Renal pelvis (tissue), 4 donors: Measurements from ENCODE around the gene GPR55. TPM values are rescaled to one million over a fixed set of nuclear protein-coding genes. Genes with fewer than 3 reads are reported as not detected.
"Not testable (repeated sequence)": the region's sequence is repeated elsewhere in the genome, so short reads cannot be mapped to it uniquely, and the experiment has no call there.

ENCODE experiments used
- DNase-seq: peaks from one replicate; pipeline ENCODE4 v3.0.0-alpha.2; 2013
- polyA plus RNA-seq, 3 donors: library from polyadenylated mRNA; unstranded; fragments of 120-200 nt; gene quantifications; one replicate each; pipeline ENCODE4 v1.2.1, GENCODE V29; 2013; ENCODE audit not compliant: insufficient read length in 3 of 3

GPR55 gene
- polyA plus RNA-seq, 3 donors, result 0.18 to 0.19 (median 0.18) TPM

- no peak for DNase-seq
Measured at GRCh38 chr2:230951396-230951795, 26.4 kb upstream of the GPR55 start.

GRCh38 chr2:230950874-230951339, 25.9 kb upstream of the GPR55 start:
- no peak for DNase-seq

GRCh38 chr2:230949966-230950873, 25.2 kb upstream of the GPR55 start:
- no peak for DNase-seq

- no peak for DNase-seq
Measured at GRCh38 chr2:230947908-230948365, 22.9 kb upstream of the GPR55 start.

GRCh38 chr2:230947235-230947576, 22.2 kb upstream of the GPR55 start:
- no peak for DNase-seq

GRCh38 chr2:230946429-230947234, 21.6 kb upstream of the GPR55 start:
- DNase-seq, result no peak

GRCh38 chr2:230944757-230945372, 19.8 kb upstream of the GPR55 start:
- no peak for DNase-seq

GRCh38 chr2:230944123-230944653, 19.1 kb upstream of the GPR55 start:
- DNase-seq, result no peak

- no peak for DNase-seq
Measured at GRCh38 chr2:230942920-230943896, 18.2 kb upstream of the GPR55 start.

- no peak for DNase-seq
Measured at GRCh38 chr2:230942371-230942770, 17.3 kb upstream of the GPR55 start.

GRCh38 chr2:230941202-230942180, 16.4 kb upstream of the GPR55 start:
- DNase-seq, result no peak

GRCh38 chr2:230940471-230940815, 15.4 kb upstream of the GPR55 start:
- no peak for DNase-seq

- DNase-seq, result no peak
Measured at GRCh38 chr2:230939691-230940470, 14.8 kb upstream of the GPR55 start.

- DNase-seq, result no peak
Measured at GRCh38 chr2:230939066-230939591, 14.1 kb upstream of the GPR55 start.

GRCh38 chr2:230938516-230939065, 13.5 kb upstream of the GPR55 start:
- DNase-seq, result no peak

GRCh38 chr2:230938098-230938497, 13.1 kb upstream of the GPR55 start:
- DNase-seq, result no peak

GRCh38 chr2:230937362-230937761, 12.3 kb upstream of the GPR55 start:
- DNase-seq, result no peak

GRCh38 chr2:230936243-230936642, 11.2 kb upstream of the GPR55 start:
- DNase-seq, result not testable (repeated sequence)
